Measurements from ENCODE around the gene CSNK1G1.

- TF ChIP-seq CTCF (IDR thresholded peaks at IDR 0.05) (no peak), PBX3 (IDR thresholded peaks at IDR 0.05) (no peak), EP300 (IDR thresholded peaks at IDR 0.05; ENCODE audit: borderline replicate concordance in 1 of 2, low read depth in 1 of 2, low read length in 1 of 2) (no peak), USF2 (IDR thresholded peaks at IDR 0.05; ENCODE audit: borderline replicate concordance, low read depth, low read length) (no peak)
These were observed 207.4 kb downstream of the CSNK1G1 start for GRCh38 chr15:64148581-64148980.

Measured in SK-N-SH (cell line).